ENCODE results near the gene CHMP1A.
A peak's percentile ranks its signal among the peaks of the same experiment; 100 is the strongest.

The CHMP1A gene

DNA sequence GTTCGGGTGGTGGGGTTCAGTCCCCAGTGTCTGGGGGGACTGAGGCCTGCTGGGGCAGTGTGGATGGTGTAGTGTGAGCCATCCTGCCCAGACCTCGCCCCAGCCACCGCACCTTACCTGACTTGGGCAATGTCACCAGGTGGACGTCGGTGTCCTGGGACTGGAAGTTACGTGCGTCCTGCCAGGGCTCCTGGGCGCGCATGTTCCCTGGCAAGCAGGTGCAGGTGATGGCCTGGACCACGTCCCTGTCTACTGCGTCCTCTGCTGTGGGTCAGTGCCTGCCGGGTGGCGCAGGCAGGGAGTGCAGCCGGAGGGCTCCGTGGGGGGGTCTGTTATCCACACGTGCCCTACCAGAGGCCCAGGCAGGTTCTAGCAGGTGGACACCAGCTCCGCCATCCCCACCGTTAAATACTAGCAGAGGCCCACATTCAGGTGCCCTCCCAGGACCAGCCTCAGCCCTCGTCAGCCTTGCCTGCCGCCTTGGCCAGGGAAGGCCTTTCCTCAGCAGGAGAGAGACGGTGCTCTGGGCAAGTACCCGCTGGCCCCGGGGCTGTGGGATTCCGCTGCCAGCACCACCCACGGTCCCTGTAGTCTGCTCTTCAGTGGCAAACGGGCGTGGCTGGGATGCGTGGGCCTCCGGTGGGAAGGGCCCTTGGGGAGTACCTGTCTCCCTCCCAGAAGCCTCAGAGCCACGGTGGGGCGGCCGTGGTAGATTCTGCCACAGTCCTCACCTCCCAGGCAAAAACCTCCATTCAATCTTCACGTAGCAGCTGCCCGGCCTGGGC lies 52.1 kb downstream of the CHMP1A start:
- Histone ChIP-seq H3K4me3 (no peak overlapping the region), H3K36me3 (replicated peaks) (no peaks in the 10 kb centered on the region), H3K9me3 (no peaks in the 10 kb centered on the region), H3K27me3 (ENCODE audit: low read depth) (no peaks in the 10 kb centered on the region), H3K4me1 (no peaks in the 10 kb centered on the region)
- no peak for DNase-seq (ENCODE audit: low spot score in 2 of 2)
- in situ Hi-C loops (cut with MboI; ENCODE audit: low sequenced_read_pairs) = no loop called here

- no peak overlapping the region for H3K4me3 ChIP-seq
- H3K36me3 ChIP-seq (replicated peaks) = no peaks in the 10 kb centered on the region
- no peaks in the 10 kb centered on the region for H3K27me3 ChIP-seq (ENCODE audit: low read depth)
- H3K4me1 ChIP-seq = no peaks in the 10 kb centered on the region
- in situ Hi-C loops (cut with MboI; ENCODE audit: low sequenced_read_pairs) = no loop called here
- no peak for DNase-seq (ENCODE audit: low spot score in 2 of 2)
- no peaks in the 10 kb centered on the region for H3K9me3 ChIP-seq
These were observed 52.7 kb downstream of the CHMP1A start for GRCh38 chr16:89604764-89605163.

GRCh38 chr16:89602952-89603590 lies 54.4 kb downstream of the CHMP1A start:
- in situ Hi-C loops (cut with MboI; ENCODE audit: low sequenced_read_pairs) = no loop called here
- no peaks in the 10 kb centered on the region for H3K27me3 ChIP-seq (ENCODE audit: low read depth)
- DNase-seq (ENCODE audit: low spot score in 2 of 2) = no peak
- no peaks in the 10 kb centered on the region for H3K4me1 ChIP-seq
- H3K4me3 ChIP-seq = no peak overlapping the region
- H3K36me3 ChIP-seq (replicated peaks) = no peaks in the 10 kb centered on the region
- H3K9me3 ChIP-seq = no peaks in the 10 kb centered on the region

DNA sequence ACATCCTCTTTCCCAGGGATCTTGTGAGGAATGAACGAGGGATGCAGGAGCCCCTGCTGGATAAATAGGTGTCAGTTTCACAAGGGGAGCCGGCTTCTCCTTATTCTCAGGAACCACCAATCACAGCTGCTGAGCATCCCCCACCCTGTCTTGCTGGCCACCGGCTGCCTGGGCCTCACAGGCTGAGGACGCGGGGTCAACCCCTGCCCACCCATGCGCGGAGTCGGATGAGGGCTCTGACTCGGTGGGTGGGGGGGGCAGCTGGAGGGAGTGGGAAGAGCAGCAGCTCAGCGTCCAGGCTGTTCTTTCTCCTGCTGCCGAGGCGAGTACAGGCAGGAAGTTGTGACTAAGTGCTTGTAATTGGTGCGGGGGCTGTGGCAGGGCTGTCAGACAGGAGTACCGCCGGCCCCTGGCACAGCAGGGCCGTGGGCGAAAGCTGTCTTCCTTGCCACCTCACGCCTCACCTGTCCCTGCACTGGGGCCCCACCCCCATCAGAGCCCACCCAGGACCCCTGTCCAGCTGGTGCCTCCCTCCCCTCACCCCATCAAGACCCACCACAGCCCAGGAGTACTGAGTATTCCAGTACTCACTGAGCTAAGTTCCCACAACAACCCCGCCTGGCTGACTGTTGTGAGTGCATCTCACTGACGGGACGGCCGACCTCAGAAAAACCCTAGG lies 55.1 kb downstream of the CHMP1A start:
- no peak for DNase-seq (ENCODE audit: low spot score in 2 of 2)
- Histone ChIP-seq H3K36me3 (replicated peaks) (no peaks in the 10 kb centered on the region), H3K4me1 (no peaks in the 10 kb centered on the region), H3K4me3 (no peak overlapping the region), H3K9me3 (no peaks in the 10 kb centered on the region), H3K27me3 (ENCODE audit: low read depth) (no peaks in the 10 kb centered on the region)
- in situ Hi-C loops (cut with MboI; ENCODE audit: low sequenced_read_pairs) = no loop called here

DNA sequence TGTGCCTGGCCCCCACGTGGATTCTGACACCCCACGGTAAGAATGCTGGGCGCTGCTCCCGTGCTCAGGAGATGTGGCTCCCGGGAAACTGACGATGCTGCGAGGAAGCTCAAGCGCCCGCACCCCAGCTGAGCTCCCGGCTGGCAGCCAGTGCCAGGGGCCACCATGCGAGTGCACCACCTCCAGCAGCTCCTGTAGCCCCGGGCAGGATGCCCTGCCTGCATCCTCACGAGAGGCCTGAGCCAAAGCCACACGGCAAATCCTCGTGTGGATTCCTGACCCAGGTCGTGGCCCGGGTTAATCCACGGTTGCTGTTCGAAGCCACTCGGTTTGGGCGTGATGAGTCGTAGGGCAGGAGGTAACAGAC lies 55.6 kb downstream of the CHMP1A start:
- Histone ChIP-seq H3K4me3 (no peak overlapping the region), H3K4me1 (no peaks in the 10 kb centered on the region), H3K36me3 (replicated peaks) (no peaks in the 10 kb centered on the region), H3K27me3 (ENCODE audit: low read depth) (no peaks in the 10 kb centered on the region), H3K9me3 (no peaks in the 10 kb centered on the region)
- in situ Hi-C loops (cut with MboI; ENCODE audit: low sequenced_read_pairs) = no loop called here
- no peak for DNase-seq (ENCODE audit: low spot score in 2 of 2)

GRCh38 chr16:89600956-89601355 lies 56.6 kb downstream of the CHMP1A start:
- Histone ChIP-seq H3K4me1 (no peaks in the 10 kb centered on the region), H3K27me3 (ENCODE audit: low read depth) (no peaks in the 10 kb centered on the region), H3K4me3 (no peak overlapping the region), H3K9me3 (no peaks in the 10 kb centered on the region), H3K36me3 (replicated peaks) (peaks cover 2% of the 10 kb centered on the region)
- DNase-seq (ENCODE audit: low spot score in 2 of 2) = no peak
- in situ Hi-C loops (cut with MboI; ENCODE audit: low sequenced_read_pairs) = no loop called here

- DNase-seq (ENCODE audit: low spot score in 2 of 2) = no peak
- Histone ChIP-seq H3K36me3 (replicated peaks) (peaks cover 7% of the 10 kb centered on the region), H3K27me3 (ENCODE audit: low read depth) (no peaks in the 10 kb centered on the region), H3K9me3 (no peaks in the 10 kb centered on the region), H3K4me1 (no peaks in the 10 kb centered on the region), H3K4me3 (no peak overlapping the region)
- in situ Hi-C loops (cut with MboI; ENCODE audit: low sequenced_read_pairs) = no loop called here
These were observed 57.1 kb downstream of the CHMP1A start for GRCh38 chr16:89600427-89600826.

- DNase-seq (ENCODE audit: low spot score in 2 of 2) = no peak
- no peak overlapping the region for H3K4me3 ChIP-seq
- in situ Hi-C loops (cut with MboI; ENCODE audit: low sequenced_read_pairs) = no loop called here
- H3K27me3 ChIP-seq (ENCODE audit: low read depth) = no peaks in the 10 kb centered on the region
- H3K9me3 ChIP-seq = no peaks in the 10 kb centered on the region
- H3K36me3 ChIP-seq (replicated peaks) = peaks cover 12% of the 10 kb centered on the region
- H3K4me1 ChIP-seq = no peaks in the 10 kb centered on the region
These were observed 57.6 kb downstream of the CHMP1A start for GRCh38 chr16:89599902-89600301.

DNA sequence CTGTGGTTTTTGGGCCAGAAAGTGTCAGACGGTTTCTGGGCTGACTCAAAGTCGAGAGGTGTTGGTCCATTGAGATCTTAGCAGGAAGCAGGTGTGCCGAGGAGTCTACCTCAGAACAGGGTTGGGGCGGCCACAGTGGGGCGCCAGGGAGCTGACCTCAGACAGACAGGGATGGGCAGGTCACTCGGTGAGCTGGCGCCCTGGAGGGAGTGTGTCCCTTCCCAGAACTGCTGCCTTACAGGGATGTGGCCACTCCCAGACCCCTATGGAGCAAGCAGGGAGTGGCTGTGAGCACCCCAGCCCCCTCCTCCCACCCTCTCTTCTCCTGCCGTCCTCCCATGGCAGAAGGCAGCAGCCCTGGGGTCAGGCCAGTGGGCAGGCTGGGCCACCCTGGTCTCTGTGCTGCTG lies 58.1 kb downstream of the CHMP1A start:
- Histone ChIP-seq H3K9me3 (no peaks in the 10 kb centered on the region), H3K4me3 (no peak overlapping the region), H3K27me3 (ENCODE audit: low read depth) (no peaks in the 10 kb centered on the region), H3K4me1 (no peaks in the 10 kb centered on the region), H3K36me3 (replicated peaks) (peaks cover 12% of the 10 kb centered on the region)
- in situ Hi-C loops (cut with MboI; ENCODE audit: low sequenced_read_pairs) = no loop called here
- peak; percentile 42 to 80 for DNase-seq (ENCODE audit: low spot score in 2 of 2)

DNA sequence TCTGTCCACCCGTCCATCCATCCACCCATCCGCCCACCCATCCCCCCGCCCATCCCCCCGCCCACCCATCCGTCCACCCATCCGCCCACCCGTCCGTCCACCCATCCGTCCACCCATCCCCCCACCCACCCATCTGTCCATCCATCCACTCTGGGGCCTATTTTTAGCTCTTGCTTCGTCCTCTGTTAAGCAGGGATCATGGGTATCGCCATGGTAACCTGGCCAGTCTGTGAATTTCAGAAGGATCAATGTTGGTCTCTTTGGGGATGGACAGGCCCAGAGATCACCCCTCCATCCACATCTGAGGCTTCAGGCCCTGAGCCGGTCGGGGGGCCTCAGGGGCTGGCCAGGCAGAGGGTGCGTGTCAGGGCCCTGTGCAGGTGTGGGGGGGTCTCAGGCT lies 59.3 kb downstream of the CHMP1A start:
- Histone ChIP-seq H3K4me3 (no peak overlapping the region), H3K27me3 (ENCODE audit: low read depth) (no peaks in the 10 kb centered on the region), H3K4me1 (no peaks in the 10 kb centered on the region), H3K9me3 (no peaks in the 10 kb centered on the region), H3K36me3 (replicated peaks) (peaks cover 19% of the 10 kb centered on the region)
- in situ Hi-C loops (cut with MboI; ENCODE audit: low sequenced_read_pairs) = no loop called here
- DNase-seq (ENCODE audit: low spot score in 2 of 2) = peak in 1 of 2 experiments; percentile 59

- H3K27me3 ChIP-seq (ENCODE audit: low read depth) = no peaks in the 10 kb centered on the region
- no peaks in the 10 kb centered on the region for H3K9me3 ChIP-seq
- no peak for DNase-seq (ENCODE audit: low spot score in 2 of 2)
- H3K4me1 ChIP-seq = no peaks in the 10 kb centered on the region
- no peak overlapping the region for H3K4me3 ChIP-seq
- H3K36me3 ChIP-seq (replicated peaks) = peaks cover 28% of the 10 kb centered on the region
- in situ Hi-C loops (cut with MboI; ENCODE audit: low sequenced_read_pairs) = no loop called here
These were observed 60.4 kb downstream of the CHMP1A start for GRCh38 chr16:89596957-89597649.

- Histone ChIP-seq H3K4me3 (no peak overlapping the region), H3K27me3 (ENCODE audit: low read depth) (no peaks in the 10 kb centered on the region), H3K36me3 (replicated peaks) (peaks cover 33% of the 10 kb centered on the region), H3K9me3 (no peaks in the 10 kb centered on the region), H3K4me1 (no peaks in the 10 kb centered on the region)
- in situ Hi-C loops (cut with MboI; ENCODE audit: low sequenced_read_pairs) = no loop called here
- DNase-seq (ENCODE audit: low spot score in 2 of 2) = no peak
These were observed 61.3 kb downstream of the CHMP1A start for GRCh38 chr16:89596061-89596689.

DNA sequence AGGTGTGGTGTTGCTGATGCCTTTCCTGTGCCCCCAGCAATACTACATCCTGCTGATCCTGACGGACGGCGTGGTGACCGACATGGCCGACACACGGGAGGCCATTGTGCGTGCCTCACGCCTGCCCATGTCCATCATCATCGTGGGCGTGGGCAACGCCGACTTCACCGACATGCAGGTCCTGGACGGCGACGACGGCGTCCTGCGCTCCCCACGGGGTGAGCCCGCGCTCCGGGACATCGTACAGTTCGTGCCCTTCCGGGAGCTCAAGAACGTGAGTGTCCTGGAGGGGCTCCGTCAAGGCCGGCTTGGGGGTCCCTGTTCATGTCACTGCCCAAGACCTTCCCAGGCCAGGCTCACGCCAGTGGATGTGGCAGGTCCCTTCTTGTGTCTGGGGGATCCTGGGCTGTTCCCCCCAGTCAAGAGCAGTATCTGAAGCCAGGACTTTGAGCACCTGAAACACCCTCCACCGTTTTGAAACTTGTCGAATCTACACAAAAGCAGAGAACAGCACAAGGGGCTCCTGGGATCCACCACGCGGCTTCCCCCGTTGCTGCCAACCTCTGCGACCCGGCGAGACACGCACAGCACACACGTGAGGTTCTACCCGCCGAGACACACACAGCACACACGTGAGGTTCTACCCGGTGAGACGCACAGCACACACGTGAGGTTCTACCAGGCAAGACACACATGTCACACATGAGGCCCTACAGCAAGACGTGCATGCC lies 62.0 kb downstream of the CHMP1A start:
- Histone ChIP-seq H3K36me3 (replicated peaks) (peaks cover 36% of the 10 kb centered on the region), H3K4me3 (no peak overlapping the region), H3K27me3 (ENCODE audit: low read depth) (no peaks in the 10 kb centered on the region), H3K4me1 (no peaks in the 10 kb centered on the region), H3K9me3 (no peaks in the 10 kb centered on the region)
- in situ Hi-C loops (cut with MboI; ENCODE audit: low sequenced_read_pairs) = no loop called here
- DNase-seq (ENCODE audit: low spot score in 2 of 2) = no peak

Measured in HAP-1 (cell line).